GM12878 (cell line): ENCODE data around the gene SIGLEC14. TPM values are rescaled to one million over a fixed set of nuclear protein-coding genes. Genes with fewer than 3 reads are reported as not detected.

ENCODE experiments used
- ATAC-seq: fragments of 200-7000 bp; cut with Tn5 transposase; 3 replicates; pipeline ENCODE4 v1.9.1; 2020; ENCODE audit warnings: mild to moderate bottlenecking, moderate library complexity
- BruUV-seq: library from RNA; stranded (reverse); fragments of 400-500 nt; replicated peaks from 2 replicates; lab custom pipeline; 2021; lab: Mats Ljungman, UMichigan
- CTCF ChIA-PET: fragments of 300-600 bp; sonication (Branson Sonifier 250); formaldehyde crosslinking; extraction: SDS; loops from one replicate; lab custom pipeline; 2021; ENCODE audit warnings: inconsistent platforms; lab: Yijun Ruan, JAX
- POLR2A ChIA-PET: fragments of 350-600 bp; formaldehyde crosslinking; extraction: SDS; loops from one replicate; lab custom pipeline; 2021; ENCODE audit warnings: inconsistent platforms; lab: Charles Lee
- RAD21 ChIA-PET: fragments of 300-600 bp; sonication (Branson Sonifier 250); formaldehyde crosslinking; loops from one replicate; lab custom pipeline; 2023; ENCODE audit warnings: antibody characterized with exemption; ENCODE audit not compliant: unreplicated experiment; lab: Charles Lee
- SMC1A ChIA-PET: fragments of 300-600 bp; sonication (Branson Sonifier 250); formaldehyde crosslinking; loops from one replicate; lab custom pipeline; 2023; ENCODE audit not compliant: unreplicated experiment, uncharacterized antibody; lab: Charles Lee
- DNase-seq: peaks from one replicate; pipeline ENCODE4 v3.0.0-alpha.2; 2011; ENCODE audit warnings: low read depth, low spot score
- FAIRE-seq: peaks from 3 replicates; lab custom pipeline; 2011; peaks lifted over from hg19 to GRCh38; lab: Jason Lieb, UNC
- H2AFZ ChIP-seq: 2 replicates; pipeline ENCODE4 v1.6.0; 2011; ENCODE audit warnings: low read depth, low read length, control low read depth; ENCODE audit not compliant: control insufficient read depth
- H3K27ac ChIP-seq: 2 replicates; pipeline ENCODE4 v1.5.1; 2011; ENCODE audit warnings: control low read depth; ENCODE audit not compliant: control insufficient read depth, insufficient read depth
- H3K27me3 ChIP-seq, 2 experiments: replicated peaks in 1 of 2; 2 replicates each; pipeline versions ENCODE4 v1.6.0 to v1.6.1; 2011; ENCODE audit warnings: low read length in 1 of 2; ENCODE audit not compliant: control insufficient read depth in 2 of 2, insufficient read depth in 2 of 2
- H3K36me3 ChIP-seq, 2 experiments: 2 replicates each; pipeline ENCODE4 v1.5.1; 2011; ENCODE audit warnings: low read length in 1 of 2; ENCODE audit not compliant: control insufficient read depth in 2 of 2, insufficient read depth in 2 of 2
- H3K4me1 ChIP-seq: 2 replicates; pipeline ENCODE4 v1.6.1; 2011; ENCODE audit warnings: mild to moderate bottlenecking, low read length, moderate library complexity, mixed read lengths; ENCODE audit not compliant: control insufficient read depth, insufficient read depth
- H3K4me2 ChIP-seq: 2 replicates; pipeline ENCODE4 v1.6.0; 2011; ENCODE audit warnings: control low read depth; ENCODE audit not compliant: control insufficient read depth, insufficient read depth
- H3K4me3 ChIP-seq: fragments of 200-600 bp; sonication (generic); 2 replicates; pipeline ENCODE4 v1.5.1; 2016
- H3K79me2 ChIP-seq: 2 replicates; pipeline ENCODE4 v1.6.0; 2011; ENCODE audit warnings: low read length; ENCODE audit not compliant: control insufficient read depth, insufficient read depth
- H3K9ac ChIP-seq: 2 replicates; pipeline ENCODE4 v1.8.0; 2011; ENCODE audit warnings: low read length, control low read depth, mixed read lengths; ENCODE audit not compliant: control insufficient read depth, insufficient read depth
- H3K9me3 ChIP-seq: replicated peaks from 3 replicates; pipeline ENCODE4 v1.5.1; 2011; ENCODE audit warnings: mild to moderate bottlenecking, low read length; ENCODE audit not compliant: control insufficient read depth, insufficient read depth
- H4K20me1 ChIP-seq: 2 replicates; pipeline ENCODE4 v1.6.0; 2011; ENCODE audit not compliant: control insufficient read depth, insufficient read depth
- FOS ChIP-seq: IDR thresholded peaks from 3 replicates; pipeline ENCODE4 v1.6.1; 2011; ENCODE audit warnings: borderline replicate concordance; ENCODE audit not compliant: insufficient read length; ENCODE audit errors: extremely low read depth
- GABPA ChIP-seq: IDR thresholded peaks from 2 replicates; pipeline ENCODE4 v1.6.1; 2014; ENCODE audit warnings: antibody characterized with exemption, low read depth, mild to moderate bottlenecking, inconsistent platforms
- MEF2B ChIP-seq: fragments of 450-650 bp; IDR thresholded peaks from 2 replicates; pipeline ENCODE4 v1.6.1; 2018; ENCODE audit warnings: mild to moderate bottlenecking, moderate library complexity; ENCODE audit not compliant: partially characterized antibody, poor library complexity, severe bottlenecking
- POLR2AphosphoS2 ChIP-seq: IDR thresholded peaks from 2 replicates; pipeline ENCODE4 v1.6.1; 2011; ENCODE audit warnings: low read depth, mild to moderate bottlenecking, low read length, improper control_type of control experiment, moderate library complexity
- POLR2AphosphoS5 ChIP-seq: IDR thresholded peaks from 2 replicates; pipeline ENCODE4 v1.6.1; 2011; ENCODE audit warnings: mild to moderate bottlenecking, low read length, inconsistent platforms
- RCOR1 ChIP-seq: conservative IDR thresholded peaks from 2 replicates; pipeline ENCODE4 v1.6.1; 2012; ENCODE audit warnings: low read depth, low read length, improper control_type of control experiment
- RFX5 ChIP-seq: IDR thresholded peaks from 2 replicates; pipeline ENCODE4 v1.6.1; 2011; ENCODE audit warnings: low read depth, low read length, improper control_type of control experiment
- ZNF217 ChIP-seq: fragments of 450-650 bp; IDR thresholded peaks from 2 replicates; pipeline ENCODE4 v1.6.1; 2017; ENCODE audit warnings: antibody characterized with exemption, mild to moderate bottlenecking
- WGBS: methylation state at CpG from one replicate; pipeline ENCODE4 v1.1.6; 2016; ENCODE audit warnings: low lambda C conversion rate; ENCODE audit not compliant: insufficient replicate concordance, insufficient coverage; ENCODE audit errors: missing lambda C conversion rate; 5-methylcytosine and 5-hydroxymethylcytosine counted together
- in situ Hi-C: fragments of 300-500 bp; cut with MboI; formaldehyde crosslinking; loops from 9 replicates; pipeline ENCODE4 v1.14.3; 2018; ENCODE audit warnings: mixed read lengths
- intact Hi-C: fragments of 100-400 bp; cut with micrococcal nuclease; formaldehyde crosslinking; loops from one replicate; pipeline ENCODE4 v1.14.2; 2022; ENCODE audit not compliant: unreplicated experiment
- polyA plus RNA-seq, 11 experiments: library from polyadenylated mRNA; depleted of rRNA in 4 of 11; unstranded in 6 of 11; stranded (reverse) in 5 of 11; fragments of >200 nt; fragmentation: Nextera tagmentation in 4 of 11; fragmentation: Illumina TruSeq in 1 of 11; extraction: Ambion mirVana in 4 of 11; extraction: Trizol in 1 of 11; gene quantifications; 1 replicate in 1 of 11; 2 replicates in 10 of 11; pipeline versions ENCODE4 v1.2.1 to v1.2.3, GENCODE V29; 2011 to 2016; ENCODE audit warnings: inconsistent platforms in 2 of 11, missing spikeins in 2 of 11, low read depth in 1 of 11
- total RNA-seq, 4 experiments: library from RNA; depleted of rRNA in 3 of 4; stranded (reverse); fragments of >200 nt in 3 of 4; fragmentation: Illumina TruSeq in 1 of 4; extraction: Trizol in 1 of 4; gene quantifications; 2 replicates each; pipeline versions ENCODE4 v1.2.1 to v1.2.3, GENCODE V29; 2013 to 2021
- TF ChIP-seq, protein P1 (sequence below): fragments of 450-650 bp; IDR thresholded peaks from 2 replicates; pipeline ENCODE4 v1.6.1; 2017; ENCODE audit warnings: mild to moderate bottlenecking, moderate library complexity
- TF ChIP-seq, protein P2 (sequence below): fragments of 450-650 bp; conservative IDR thresholded peaks from 2 replicates; pipeline ENCODE4 v1.6.1; 2017; ENCODE audit warnings: mild to moderate bottlenecking, moderate library complexity
- TF ChIP-seq, protein P3 (sequence below): fragments of 450-650 bp; IDR thresholded peaks from 2 replicates; pipeline ENCODE4 v1.6.1; 2018; ENCODE audit warnings: mild to moderate bottlenecking, low read depth, moderate library complexity; ENCODE audit not compliant: partially characterized antibody

The SIGLEC14 gene
- total and polyA plus RNA-seq, 10 of the 15 experiments (the other 5 are each of a cell fraction or from before 2014, with no cell fraction given) = 0.57 to 8.4 (median 4.6) TPM

DNA sequence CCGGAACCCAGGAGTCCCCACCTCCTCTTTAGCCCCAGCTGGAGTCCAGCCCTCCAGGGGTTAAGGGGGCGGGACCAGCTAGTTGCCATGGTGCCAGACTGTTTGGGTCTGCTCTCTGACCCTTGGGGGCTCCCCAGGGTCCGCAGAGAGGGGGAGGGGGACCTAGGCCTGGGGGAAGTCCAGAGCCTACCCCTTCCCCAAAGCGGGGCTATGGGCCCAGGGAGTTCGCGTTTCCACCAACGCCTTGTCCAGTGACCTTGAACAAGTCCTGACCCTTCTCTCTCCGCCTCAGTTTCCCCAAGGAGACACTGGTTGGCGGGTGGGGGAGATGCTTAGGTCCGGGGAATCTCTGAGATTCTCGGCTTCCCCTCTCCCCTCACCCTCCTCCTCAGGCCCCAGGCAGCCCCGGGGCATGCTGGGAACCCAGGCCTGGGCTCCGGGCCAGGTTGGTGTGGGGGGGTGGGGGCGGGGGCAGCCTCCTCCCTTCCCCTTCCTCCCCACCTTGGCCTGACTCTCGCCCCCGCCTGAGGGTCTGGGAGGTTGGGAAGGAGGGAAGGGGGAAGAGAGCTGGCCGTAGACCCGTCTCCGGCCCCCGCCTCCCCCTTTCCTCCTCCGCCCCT is 43.9 kb upstream of the SIGLEC14 start (continued):
- TF ChIP-seq ZNF217 (no peak; the same call in 1 of the 2 replicates), RFX5 (no peak)

DNA sequence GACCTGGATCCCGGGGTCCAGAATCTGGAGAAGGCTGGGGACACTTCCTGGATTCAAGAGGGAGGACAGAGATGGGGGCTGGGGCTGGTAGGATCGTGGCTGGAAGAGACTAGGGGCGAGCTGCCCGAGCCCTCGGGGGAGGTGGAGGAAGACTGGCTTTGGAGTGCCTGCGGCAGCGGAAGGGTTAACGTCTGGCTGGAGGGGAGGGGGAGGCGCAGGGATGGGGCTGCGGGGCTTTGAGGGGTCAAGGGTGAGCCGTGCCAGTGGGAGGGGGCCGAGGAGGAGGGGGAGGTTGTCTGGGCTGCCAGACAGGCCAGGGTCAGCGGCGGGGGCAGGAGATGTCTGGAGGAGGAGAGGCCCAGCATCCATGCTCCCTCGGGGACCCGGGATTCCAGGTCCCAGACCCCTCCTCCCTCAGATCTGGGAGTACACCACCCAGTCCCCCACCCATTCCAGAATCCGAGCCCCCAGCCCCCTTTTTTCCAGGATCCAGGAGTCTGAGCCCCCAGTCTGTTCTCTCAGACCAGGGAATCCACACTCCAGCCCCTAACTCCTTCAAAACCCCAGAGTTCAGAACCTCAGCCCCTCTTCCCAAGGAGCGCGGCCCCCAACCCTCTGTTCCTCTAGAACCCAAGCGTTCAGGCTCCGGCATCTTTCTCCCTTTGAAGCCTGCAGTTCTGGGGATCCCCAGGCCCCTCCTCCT is 43.3 kb upstream of the SIGLEC14 start:
- SMC1A ChIA-PET = no interaction called here
- intact Hi-C loops = no loop called here
- no TSS peak for BruUV-seq
- no peak for TF ChIP-seq RCOR1
- TF ChIP-seq FOS = no peak
- TF ChIP-seq POLR2AphosphoS5 = no peak
- TF ChIP-seq, protein P1, sequence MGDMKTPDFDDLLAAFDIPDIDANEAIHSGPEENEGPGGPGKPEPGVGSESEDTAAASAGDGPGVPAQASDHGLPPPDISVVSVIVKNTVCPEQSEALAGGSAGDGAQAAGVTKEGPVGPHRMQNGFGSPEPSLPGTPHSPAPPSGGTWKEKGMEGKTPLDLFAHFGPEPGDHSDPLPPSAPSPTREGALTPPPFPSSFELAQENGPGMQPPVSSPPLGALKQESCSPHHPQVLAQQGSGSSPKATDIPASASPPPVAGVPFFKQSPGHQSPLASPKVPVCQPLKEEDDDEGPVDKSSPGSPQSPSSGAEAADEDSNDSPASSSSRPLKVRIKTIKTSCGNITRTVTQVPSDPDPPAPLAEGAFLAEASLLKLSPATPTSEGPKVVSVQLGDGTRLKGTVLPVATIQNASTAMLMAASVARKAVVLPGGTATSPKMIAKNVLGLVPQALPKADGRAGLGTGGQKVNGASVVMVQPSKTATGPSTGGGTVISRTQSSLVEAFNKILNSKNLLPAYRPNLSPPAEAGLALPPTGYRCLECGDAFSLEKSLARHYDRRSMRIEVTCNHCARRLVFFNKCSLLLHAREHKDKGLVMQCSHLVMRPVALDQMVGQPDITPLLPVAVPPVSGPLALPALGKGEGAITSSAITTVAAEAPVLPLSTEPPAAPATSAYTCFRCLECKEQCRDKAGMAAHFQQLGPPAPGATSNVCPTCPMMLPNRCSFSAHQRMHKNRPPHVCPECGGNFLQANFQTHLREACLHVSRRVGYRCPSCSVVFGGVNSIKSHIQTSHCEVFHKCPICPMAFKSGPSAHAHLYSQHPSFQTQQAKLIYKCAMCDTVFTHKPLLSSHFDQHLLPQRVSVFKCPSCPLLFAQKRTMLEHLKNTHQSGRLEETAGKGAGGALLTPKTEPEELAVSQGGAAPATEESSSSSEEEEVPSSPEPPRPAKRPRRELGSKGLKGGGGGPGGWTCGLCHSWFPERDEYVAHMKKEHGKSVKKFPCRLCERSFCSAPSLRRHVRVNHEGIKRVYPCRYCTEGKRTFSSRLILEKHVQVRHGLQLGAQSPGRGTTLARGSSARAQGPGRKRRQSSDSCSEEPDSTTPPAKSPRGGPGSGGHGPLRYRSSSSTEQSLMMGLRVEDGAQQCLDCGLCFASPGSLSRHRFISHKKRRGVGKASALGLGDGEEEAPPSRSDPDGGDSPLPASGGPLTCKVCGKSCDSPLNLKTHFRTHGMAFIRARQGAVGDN = no peak
- TF ChIP-seq MEF2B = no peak
- TF ChIP-seq GABPA = no peak
- TF ChIP-seq, protein P2, sequence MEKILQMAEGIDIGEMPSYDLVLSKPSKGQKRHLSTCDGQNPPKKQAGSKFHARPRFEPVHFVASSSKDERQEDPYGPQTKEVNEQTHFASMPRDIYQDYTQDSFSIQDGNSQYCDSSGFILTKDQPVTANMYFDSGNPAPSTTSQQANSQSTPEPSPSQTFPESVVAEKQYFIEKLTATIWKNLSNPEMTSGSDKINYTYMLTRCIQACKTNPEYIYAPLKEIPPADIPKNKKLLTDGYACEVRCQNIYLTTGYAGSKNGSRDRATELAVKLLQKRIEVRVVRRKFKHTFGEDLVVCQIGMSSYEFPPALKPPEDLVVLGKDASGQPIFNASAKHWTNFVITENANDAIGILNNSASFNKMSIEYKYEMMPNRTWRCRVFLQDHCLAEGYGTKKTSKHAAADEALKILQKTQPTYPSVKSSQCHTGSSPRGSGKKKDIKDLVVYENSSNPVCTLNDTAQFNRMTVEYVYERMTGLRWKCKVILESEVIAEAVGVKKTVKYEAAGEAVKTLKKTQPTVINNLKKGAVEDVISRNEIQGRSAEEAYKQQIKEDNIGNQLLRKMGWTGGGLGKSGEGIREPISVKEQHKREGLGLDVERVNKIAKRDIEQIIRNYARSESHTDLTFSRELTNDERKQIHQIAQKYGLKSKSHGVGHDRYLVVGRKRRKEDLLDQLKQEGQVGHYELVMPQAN = no peak
- TF ChIP-seq POLR2AphosphoS2 = no peak
- TF ChIP-seq, protein P3, sequence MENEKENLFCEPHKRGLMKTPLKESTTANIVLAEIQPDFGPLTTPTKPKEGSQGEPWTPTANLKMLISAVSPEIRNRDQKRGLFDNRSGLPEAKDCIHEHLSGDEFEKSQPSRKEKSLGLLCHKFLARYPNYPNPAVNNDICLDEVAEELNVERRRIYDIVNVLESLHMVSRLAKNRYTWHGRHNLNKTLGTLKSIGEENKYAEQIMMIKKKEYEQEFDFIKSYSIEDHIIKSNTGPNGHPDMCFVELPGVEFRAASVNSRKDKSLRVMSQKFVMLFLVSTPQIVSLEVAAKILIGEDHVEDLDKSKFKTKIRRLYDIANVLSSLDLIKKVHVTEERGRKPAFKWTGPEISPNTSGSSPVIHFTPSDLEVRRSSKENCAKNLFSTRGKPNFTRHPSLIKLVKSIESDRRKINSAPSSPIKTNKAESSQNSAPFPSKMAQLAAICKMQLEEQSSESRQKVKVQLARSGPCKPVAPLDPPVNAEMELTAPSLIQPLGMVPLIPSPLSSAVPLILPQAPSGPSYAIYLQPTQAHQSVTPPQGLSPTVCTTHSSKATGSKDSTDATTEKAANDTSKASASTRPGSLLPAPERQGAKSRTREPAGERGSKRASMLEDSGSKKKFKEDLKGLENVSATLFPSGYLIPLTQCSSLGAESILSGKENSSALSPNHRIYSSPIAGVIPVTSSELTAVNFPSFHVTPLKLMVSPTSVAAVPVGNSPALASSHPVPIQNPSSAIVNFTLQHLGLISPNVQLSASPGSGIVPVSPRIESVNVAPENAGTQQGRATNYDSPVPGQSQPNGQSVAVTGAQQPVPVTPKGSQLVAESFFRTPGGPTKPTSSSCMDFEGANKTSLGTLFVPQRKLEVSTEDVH = no peak

More for the DNA sequence above, 43.3 kb upstream of the SIGLEC14 start:
- Histone ChIP-seq H3K79me2 (no peaks in the 10 kb centered on the region), H3K27me3 (peaks cover 3 to 9% of the 10 kb centered on the region in 2 experiments), H3K9ac (no peak overlapping the region), H3K36me3 (no peaks in the 10 kb centered on the region), H2AFZ (no peak overlapping the region), H3K4me1 (no peaks in the 10 kb centered on the region), H3K9me3 (no peaks in the 10 kb centered on the region; the same call in 2 of the 3 replicates), H3K4me2 (peak overlapping the region; percentile 1; the same call in 1 of the 2 replicates), H4K20me1 (no peaks in the 10 kb centered on the region), H3K27ac (no peak overlapping the region), H3K4me3 (no peak overlapping the region)
- ATAC-seq (no peak), FAIRE-seq (no peak), DNase-seq (no peak)
- RAD21 ChIA-PET = no interaction called here
- in situ Hi-C loops = no loop called here
- WGBS = 2% methylated on average over 8 of the region's 21 CpGs
- POLR2A ChIA-PET = no interaction called here
- CTCF ChIA-PET = no interaction called here
